Measurements from ENCODE around the gene ZFTA. TPM values are rescaled to one million over a fixed set of nuclear protein-coding genes. Genes with fewer than 3 reads are reported as not detected.
A peak's percentile ranks its signal among the peaks of the same experiment; 100 is the strongest.

Gene ZFTA
- total RNA-seq, 1 donor = 14.5 TPM

DNA sequence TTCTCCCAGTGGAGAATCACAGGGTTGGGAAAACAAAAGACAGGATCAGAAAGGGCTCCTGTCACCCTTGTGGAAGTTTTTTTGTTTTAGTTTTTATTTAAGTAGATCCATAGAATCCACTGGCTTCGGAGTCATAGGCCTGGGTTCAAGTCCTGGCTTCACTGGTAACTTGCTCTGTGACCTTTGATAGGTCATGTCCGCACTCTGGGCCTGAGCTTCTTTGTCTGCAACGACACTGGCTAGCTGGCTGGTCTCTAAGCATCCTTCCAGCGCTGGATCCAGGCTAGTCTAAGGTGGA is 1.4 kb downstream of the ZFTA start:
- Histone ChIP-seq H3K27me3 (ENCODE audit: insufficient read depth, low read length) (no peaks in the 10 kb centered on the region), H3K27ac (ENCODE audit: low read depth, low read length) (peak overlapping the region; percentile 13), H3K79me2 (ENCODE audit: insufficient read depth, low read length) (peaks cover 16% of the 10 kb centered on the region), H4K20me1 (ENCODE audit: insufficient read depth, low read length) (peaks cover 12% of the 10 kb centered on the region), H3K36me3 (ENCODE audit: insufficient read depth, low read length) (no peaks in the 10 kb centered on the region), H3K4me2 (ENCODE audit: insufficient read depth, low read length) (peak overlapping the region; percentile 84), H3K4me3 (ENCODE audit: insufficient read depth, low read length) (peak overlapping the region; percentile 80), H3K9me3 (ENCODE audit: low read depth, low read length) (no peaks in the 10 kb centered on the region), H2AFZ (ENCODE audit: low read length) (peak overlapping the region; percentile 85), H3K4me1 (ENCODE audit: insufficient read depth, low read length) (peaks cover 4% of the 10 kb centered on the region)
- DNase-seq (ENCODE audit: insufficient read length, low spot score, missing footprints) = no peak
- no peak for TF ChIP-seq CTCF (IDR thresholded peaks at IDR 0.05; ENCODE audit: extremely low read depth, low read depth, low read length)

DNA sequence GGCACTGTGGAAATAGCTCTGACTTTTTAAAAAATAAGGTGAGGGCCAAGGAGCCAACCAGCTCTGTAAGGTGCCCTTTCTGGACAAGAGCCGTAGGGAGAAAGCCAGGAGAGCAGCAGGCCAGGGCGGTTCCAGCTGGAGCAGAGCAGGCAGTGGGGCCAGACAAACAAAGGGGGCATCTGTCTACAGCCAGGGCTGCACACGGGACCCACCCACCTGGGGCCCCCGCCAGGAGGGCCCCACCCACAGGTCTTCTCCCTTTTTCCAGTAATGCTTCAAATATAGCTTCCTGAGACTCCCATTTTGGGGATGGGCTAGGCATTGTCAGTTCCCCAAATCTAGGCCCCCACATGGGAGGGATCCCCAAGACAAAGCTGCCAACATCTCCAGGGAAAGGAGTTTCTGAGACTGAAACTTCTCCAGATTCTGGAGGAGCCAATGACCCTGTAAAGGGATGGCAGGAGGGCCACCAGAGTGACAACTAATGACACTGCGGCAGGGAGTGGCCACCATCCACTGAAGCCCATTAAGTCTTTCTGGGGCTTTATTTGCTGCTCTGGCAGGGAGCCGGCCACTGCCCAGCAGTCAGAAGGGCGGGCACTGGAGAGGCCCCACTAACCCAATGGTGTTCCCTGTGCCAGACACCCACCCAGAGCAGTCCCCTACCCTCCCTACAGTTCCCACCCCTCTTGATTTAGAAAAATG is 1.9 kb downstream of the ZFTA start:
- no peaks in the 10 kb centered on the region for H3K36me3 ChIP-seq (ENCODE audit: insufficient read depth, low read length)
- peaks cover 4% of the 10 kb centered on the region for H3K4me1 ChIP-seq (ENCODE audit: insufficient read depth, low read length)
- DNase-seq (ENCODE audit: insufficient read length, low spot score, missing footprints) = peak; percentile 86
- H3K4me2 ChIP-seq (ENCODE audit: insufficient read depth, low read length) = peak overlapping the region; percentile 84
- no peak for TF ChIP-seq CTCF (IDR thresholded peaks at IDR 0.05; ENCODE audit: extremely low read depth, low read depth, low read length)
- H2AFZ ChIP-seq (ENCODE audit: low read length) = no peak overlapping the region
- H3K9me3 ChIP-seq (ENCODE audit: low read depth, low read length) = no peaks in the 10 kb centered on the region
- H4K20me1 ChIP-seq (ENCODE audit: insufficient read depth, low read length) = peaks cover 12% of the 10 kb centered on the region
- no peak overlapping the region for H3K27ac ChIP-seq (ENCODE audit: low read depth, low read length)
- H3K79me2 ChIP-seq (ENCODE audit: insufficient read depth, low read length) = peaks cover 16% of the 10 kb centered on the region
- peak overlapping the region; percentile 80 for H3K4me3 ChIP-seq (ENCODE audit: insufficient read depth, low read length)
- H3K27me3 ChIP-seq (ENCODE audit: insufficient read depth, low read length) = no peaks in the 10 kb centered on the region

DNA sequence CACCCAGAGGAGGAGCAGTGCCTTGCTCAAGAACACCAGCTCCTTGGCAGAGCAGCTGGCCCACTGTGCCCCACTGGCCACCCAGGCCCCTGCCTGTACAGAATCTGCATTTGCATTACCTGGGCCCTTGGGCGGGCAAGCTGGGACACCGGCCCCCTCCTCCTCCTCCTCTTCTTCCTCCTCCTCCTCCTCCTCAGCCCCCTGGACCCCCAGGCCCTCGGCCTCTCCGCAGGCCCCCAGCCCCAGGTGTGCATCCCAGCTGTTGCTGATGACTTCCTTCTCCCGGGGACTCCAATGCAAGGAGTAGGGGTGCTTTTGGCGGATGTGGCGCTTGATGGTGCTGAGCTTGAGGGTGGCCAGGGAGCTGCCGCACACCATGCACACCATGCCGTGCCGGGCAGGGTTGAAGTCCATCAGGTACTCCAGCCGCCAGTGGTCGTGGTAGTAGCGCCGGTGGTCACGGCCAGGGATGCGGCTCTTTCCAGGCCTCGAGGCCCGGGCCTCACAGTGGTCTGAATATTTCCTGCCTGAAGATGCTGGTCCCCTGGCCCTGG is 2.8 kb downstream of the ZFTA start:
- Histone ChIP-seq H3K36me3 (ENCODE audit: insufficient read depth, low read length) (peaks cover 5% of the 10 kb centered on the region), H3K9me3 (ENCODE audit: low read depth, low read length) (no peaks in the 10 kb centered on the region), H3K4me3 (ENCODE audit: insufficient read depth, low read length) (no peak overlapping the region), H3K27me3 (ENCODE audit: insufficient read depth, low read length) (no peaks in the 10 kb centered on the region), H2AFZ (ENCODE audit: low read length) (no peak overlapping the region), H3K4me1 (ENCODE audit: insufficient read depth, low read length) (peaks cover 4% of the 10 kb centered on the region), H4K20me1 (ENCODE audit: insufficient read depth, low read length) (peaks cover 12% of the 10 kb centered on the region), H3K4me2 (ENCODE audit: insufficient read depth, low read length) (no peak overlapping the region), H3K79me2 (ENCODE audit: insufficient read depth, low read length) (peaks cover 16% of the 10 kb centered on the region), H3K27ac (ENCODE audit: low read depth, low read length) (no peak overlapping the region)
- peak; percentile 76 for DNase-seq (ENCODE audit: insufficient read length, low spot score, missing footprints)
- TF ChIP-seq CTCF (IDR thresholded peaks at IDR 0.05; ENCODE audit: extremely low read depth, low read depth, low read length) = no peak

- peaks cover 9% of the 10 kb centered on the region for H3K36me3 ChIP-seq (ENCODE audit: insufficient read depth, low read length)
- no peak overlapping the region for H3K4me3 ChIP-seq (ENCODE audit: insufficient read depth, low read length)
- no peak overlapping the region for H3K27ac ChIP-seq (ENCODE audit: low read depth, low read length)
- H3K27me3 ChIP-seq (ENCODE audit: insufficient read depth, low read length) = no peaks in the 10 kb centered on the region
- no peaks in the 10 kb centered on the region for H3K9me3 ChIP-seq (ENCODE audit: low read depth, low read length)
- H3K4me2 ChIP-seq (ENCODE audit: insufficient read depth, low read length) = no peak overlapping the region
- TF ChIP-seq CTCF (IDR thresholded peaks at IDR 0.05; ENCODE audit: extremely low read depth, low read depth, low read length) = no peak
- H3K79me2 ChIP-seq (ENCODE audit: insufficient read depth, low read length) = peaks cover 16% of the 10 kb centered on the region
- H4K20me1 ChIP-seq (ENCODE audit: insufficient read depth, low read length) = peaks cover 12% of the 10 kb centered on the region
- peaks cover 4% of the 10 kb centered on the region for H3K4me1 ChIP-seq (ENCODE audit: insufficient read depth, low read length)
- peak; percentile 90 for DNase-seq (ENCODE audit: insufficient read length, low spot score, missing footprints)
- no peak overlapping the region for H2AFZ ChIP-seq (ENCODE audit: low read length)
Measured at GRCh38 chr11:63764679-63765647, 3.6 kb downstream of the ZFTA start.

Data from osteoblast (primary cell).